ENCODE data around the gene CALD1.

The CALD1 gene

DNA sequence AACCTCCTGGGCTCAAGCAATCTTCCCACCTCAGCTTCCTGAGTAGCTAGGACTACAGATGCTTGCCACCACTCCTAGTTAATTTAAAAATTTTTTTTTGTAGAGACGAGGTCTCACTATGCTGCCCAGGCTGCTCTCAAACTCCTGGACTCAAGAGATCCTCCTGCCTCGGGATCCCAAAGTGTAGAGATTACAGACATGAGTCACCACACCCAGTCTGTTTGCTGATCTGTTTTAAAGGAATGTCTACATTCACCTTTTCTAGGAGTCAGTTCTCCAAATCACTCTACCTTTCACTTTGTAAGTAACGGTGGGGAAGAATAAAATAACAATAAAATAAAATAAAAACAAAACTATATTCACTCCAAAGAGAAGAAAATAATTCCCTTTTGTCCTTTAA lies 120.3 kb downstream of the CALD1 start:
- H3F3A ChIP-seq (ENCODE audit: insufficient read depth, low read length): peaks cover under 1% of the 10 kb centered on the region; the same call in 1 of the 2 replicates
- no peak overlapping the region for H2AFZ ChIP-seq (ENCODE audit: low read length)
- H3K9me2 ChIP-seq (ENCODE audit: low read depth, low read length): no peaks in the 10 kb centered on the region
- H3K9me3 ChIP-seq (ENCODE audit: low read length): peaks cover 10% of the 10 kb centered on the region
- no peak overlapping the region for H3K9ac ChIP-seq (ENCODE audit: low read length)
- no peaks in the 10 kb centered on the region for H3K79me2 ChIP-seq (ENCODE audit: insufficient read depth, low read length)
- no peak overlapping the region for H3K27ac ChIP-seq (ENCODE audit: low read depth, low read length, poor library complexity, severe bottlenecking)
- H4K20me1 ChIP-seq (ENCODE audit: insufficient read depth, low read length): no peaks in the 10 kb centered on the region
- no peak for TF ChIP-seq EZH2 (IDR thresholded peaks at IDR 0.05; ENCODE audit: borderline replicate concordance, low read length)
- TF ChIP-seq, protein P1, sequence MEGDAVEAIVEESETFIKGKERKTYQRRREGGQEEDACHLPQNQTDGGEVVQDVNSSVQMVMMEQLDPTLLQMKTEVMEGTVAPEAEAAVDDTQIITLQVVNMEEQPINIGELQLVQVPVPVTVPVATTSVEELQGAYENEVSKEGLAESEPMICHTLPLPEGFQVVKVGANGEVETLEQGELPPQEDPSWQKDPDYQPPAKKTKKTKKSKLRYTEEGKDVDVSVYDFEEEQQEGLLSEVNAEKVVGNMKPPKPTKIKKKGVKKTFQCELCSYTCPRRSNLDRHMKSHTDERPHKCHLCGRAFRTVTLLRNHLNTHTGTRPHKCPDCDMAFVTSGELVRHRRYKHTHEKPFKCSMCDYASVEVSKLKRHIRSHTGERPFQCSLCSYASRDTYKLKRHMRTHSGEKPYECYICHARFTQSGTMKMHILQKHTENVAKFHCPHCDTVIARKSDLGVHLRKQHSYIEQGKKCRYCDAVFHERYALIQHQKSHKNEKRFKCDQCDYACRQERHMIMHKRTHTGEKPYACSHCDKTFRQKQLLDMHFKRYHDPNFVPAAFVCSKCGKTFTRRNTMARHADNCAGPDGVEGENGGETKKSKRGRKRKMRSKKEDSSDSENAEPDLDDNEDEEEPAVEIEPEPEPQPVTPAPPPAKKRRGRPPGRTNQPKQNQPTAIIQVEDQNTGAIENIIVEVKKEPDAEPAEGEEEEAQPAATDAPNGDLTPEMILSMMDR (IDR thresholded peaks at IDR 0.05; ENCODE audit: low read length): no peak
- no peaks in the 10 kb centered on the region; the same call in 1 of the 2 replicates for H3K36me3 ChIP-seq (ENCODE audit: insufficient read depth, low read length)
- H3K4me1 ChIP-seq (ENCODE audit: insufficient read depth, low read length, severe bottlenecking): no peaks in the 10 kb centered on the region
- no peak overlapping the region for H3K4me3 ChIP-seq (ENCODE audit: low read depth, low read length, poor library complexity, severe bottlenecking)
- H3K27me3 ChIP-seq (ENCODE audit: insufficient read depth, low read length): peaks cover 11% of the 10 kb centered on the region; the same call in 1 of the 2 replicates
- no peak overlapping the region for H3K4me2 ChIP-seq (ENCODE audit: low read length)

GRCh38 chr7:134900166-134900982 lies 120.9 kb downstream of the CALD1 start:
- Histone ChIP-seq H3K4me1 (ENCODE audit: insufficient read depth, low read length, severe bottlenecking) (no peaks in the 10 kb centered on the region), H3K79me2 (ENCODE audit: insufficient read depth, low read length) (no peaks in the 10 kb centered on the region), H3K4me3 (ENCODE audit: low read depth, low read length, poor library complexity, severe bottlenecking) (no peak overlapping the region), H3F3A (ENCODE audit: insufficient read depth, low read length) (no peaks in the 10 kb centered on the region), H2AFZ (ENCODE audit: low read length) (no peak overlapping the region), H3K27ac (ENCODE audit: low read depth, low read length, poor library complexity, severe bottlenecking) (no peak overlapping the region), H3K27me3 (ENCODE audit: insufficient read depth, low read length) (peaks cover 11% of the 10 kb centered on the region; the same call in 1 of the 2 replicates), H3K4me2 (ENCODE audit: low read length) (no peak overlapping the region), H3K36me3 (ENCODE audit: insufficient read depth, low read length) (no peaks in the 10 kb centered on the region; the same call in 1 of the 2 replicates), H3K9me3 (ENCODE audit: low read length) (peaks cover 10% of the 10 kb centered on the region), H4K20me1 (ENCODE audit: insufficient read depth, low read length) (no peaks in the 10 kb centered on the region), H3K9me2 (ENCODE audit: low read depth, low read length) (no peaks in the 10 kb centered on the region), H3K9ac (ENCODE audit: low read length) (no peak overlapping the region)
- TF ChIP-seq EZH2 (IDR thresholded peaks at IDR 0.05; ENCODE audit: borderline replicate concordance, low read length): no peak
- TF ChIP-seq, protein P1 (IDR thresholded peaks at IDR 0.05; ENCODE audit: low read length): no peak

- H3K9me3 ChIP-seq (ENCODE audit: low read length): peaks cover 4% of the 10 kb centered on the region
- H3K79me2 ChIP-seq (ENCODE audit: insufficient read depth, low read length): no peaks in the 10 kb centered on the region
- H3K9ac ChIP-seq (ENCODE audit: low read length): no peak overlapping the region
- no peaks in the 10 kb centered on the region for H3K9me2 ChIP-seq (ENCODE audit: low read depth, low read length)
- no peaks in the 10 kb centered on the region for H4K20me1 ChIP-seq (ENCODE audit: insufficient read depth, low read length)
- H3K4me2 ChIP-seq (ENCODE audit: low read length): no peak overlapping the region
- no peaks in the 10 kb centered on the region for H3F3A ChIP-seq (ENCODE audit: insufficient read depth, low read length)
- H3K4me3 ChIP-seq (ENCODE audit: low read depth, low read length, poor library complexity, severe bottlenecking): no peak overlapping the region
- no peaks in the 10 kb centered on the region for H3K4me1 ChIP-seq (ENCODE audit: insufficient read depth, low read length, severe bottlenecking)
- no peak overlapping the region for H3K27ac ChIP-seq (ENCODE audit: low read depth, low read length, poor library complexity, severe bottlenecking)
- H2AFZ ChIP-seq (ENCODE audit: low read length): no peak overlapping the region
- H3K36me3 ChIP-seq (ENCODE audit: insufficient read depth, low read length): no peaks in the 10 kb centered on the region; the same call in 1 of the 2 replicates
- peaks cover 4% of the 10 kb centered on the region; the same call in 1 of the 2 replicates for H3K27me3 ChIP-seq (ENCODE audit: insufficient read depth, low read length)
- TF ChIP-seq, protein P1 (IDR thresholded peaks at IDR 0.05; ENCODE audit: low read length): no peak
- TF ChIP-seq EZH2 (IDR thresholded peaks at IDR 0.05; ENCODE audit: borderline replicate concordance, low read length): no peak
Measured at GRCh38 chr7:134901389-134902020, 122.1 kb downstream of the CALD1 start.

Data from OCI-LY1 (cell line).